MCF 10A (cell line): Measurements from ENCODE around the gene HEMGN. TPM values are rescaled to one million over a fixed set of nuclear protein-coding genes. Genes with fewer than 3 reads are reported as not detected.
"Not testable (repeated sequence)": the region's sequence is repeated elsewhere in the genome, so short reads cannot be mapped to it uniquely, and the experiment has no call there.

Experiments
- BruUV-seq: library from RNA; stranded (reverse); fragments of 400-500 nt; replicated peaks from 2 replicates; lab custom pipeline; 2021; lab: Mats Ljungman, UMichigan
- CTCF ChIA-PET: fragments of 300-600 bp; sonication (Branson Sonifier 250); formaldehyde crosslinking; extraction: SDS; loops from one replicate; lab custom pipeline; 2021; ENCODE audit warnings: antibody characterized with exemption, inconsistent platforms; lab: Yijun Ruan, JAX
- POLR2A ChIA-PET: fragments of 300-600, 350-650 bp; sonication (Branson Sonifier 250); formaldehyde crosslinking; extraction: SDS; loops from one replicate; lab custom pipeline; 2020; ENCODE audit warnings: antibody characterized with exemption, inconsistent platforms; lab: Yijun Ruan, JAX
- DNase-seq: peaks from one replicate; pipeline ENCODE4 v3.0.0-alpha.2; 2018; ENCODE audit not compliant: unreplicated experiment
- H3K27ac Mint-ChIP-seq: one replicate; pipeline ENCODE4 v1.8.0; 2022; ENCODE audit warnings: mild to moderate bottlenecking, low read depth, mixed read lengths; ENCODE audit not compliant: unreplicated experiment
- H3K27me3 Mint-ChIP-seq: one replicate; pipeline ENCODE4 v1.8.0; 2022; ENCODE audit warnings: mixed read lengths; ENCODE audit not compliant: insufficient read depth, unreplicated experiment
- H3K36me3 Mint-ChIP-seq: one replicate; pipeline ENCODE4 v1.8.0; 2022; ENCODE audit warnings: mild to moderate bottlenecking, moderate library complexity, mixed read lengths; ENCODE audit not compliant: insufficient read depth, unreplicated experiment
- H3K4me1 Mint-ChIP-seq: one replicate; pipeline ENCODE4 v1.8.0; 2022; ENCODE audit warnings: mixed read lengths; ENCODE audit not compliant: insufficient read depth, unreplicated experiment
- H3K4me3 Mint-ChIP-seq: one replicate; pipeline ENCODE4 v1.8.0; 2022; ENCODE audit warnings: mild to moderate bottlenecking, moderate library complexity, mixed read lengths; ENCODE audit not compliant: unreplicated experiment
- H3K9me3 Mint-ChIP-seq: one replicate; pipeline ENCODE4 v1.8.0; 2022; ENCODE audit warnings: mixed read lengths; ENCODE audit not compliant: unreplicated experiment
- intact Hi-C: fragments of 100-400 bp; cut with micrococcal nuclease; formaldehyde crosslinking; loops from 2 replicates; pipeline ENCODE4 v1.14.1; 2022
- total RNA-seq: library from RNA; stranded (reverse); gene quantifications from 2 replicates; pipeline ENCODE4 v1.2.3, GENCODE V29; 2022
- TF ChIP-seq, protein P1 (sequence below): fragments of 200-600 bp; IDR thresholded peaks from one replicate; pipeline ENCODE4 v1.8.0; 2022; ENCODE audit warnings: antibody characterized with exemption, mild to moderate bottlenecking; ENCODE audit not compliant: unreplicated experiment

Gene HEMGN
- total RNA-seq, 1 experiment from 2014 or later, result not detected

- H3K27me3 Mint-ChIP-seq, result no peaks in the 10 kb centered on the region
- DNase-seq, result no peak
- TF ChIP-seq, protein P1, sequence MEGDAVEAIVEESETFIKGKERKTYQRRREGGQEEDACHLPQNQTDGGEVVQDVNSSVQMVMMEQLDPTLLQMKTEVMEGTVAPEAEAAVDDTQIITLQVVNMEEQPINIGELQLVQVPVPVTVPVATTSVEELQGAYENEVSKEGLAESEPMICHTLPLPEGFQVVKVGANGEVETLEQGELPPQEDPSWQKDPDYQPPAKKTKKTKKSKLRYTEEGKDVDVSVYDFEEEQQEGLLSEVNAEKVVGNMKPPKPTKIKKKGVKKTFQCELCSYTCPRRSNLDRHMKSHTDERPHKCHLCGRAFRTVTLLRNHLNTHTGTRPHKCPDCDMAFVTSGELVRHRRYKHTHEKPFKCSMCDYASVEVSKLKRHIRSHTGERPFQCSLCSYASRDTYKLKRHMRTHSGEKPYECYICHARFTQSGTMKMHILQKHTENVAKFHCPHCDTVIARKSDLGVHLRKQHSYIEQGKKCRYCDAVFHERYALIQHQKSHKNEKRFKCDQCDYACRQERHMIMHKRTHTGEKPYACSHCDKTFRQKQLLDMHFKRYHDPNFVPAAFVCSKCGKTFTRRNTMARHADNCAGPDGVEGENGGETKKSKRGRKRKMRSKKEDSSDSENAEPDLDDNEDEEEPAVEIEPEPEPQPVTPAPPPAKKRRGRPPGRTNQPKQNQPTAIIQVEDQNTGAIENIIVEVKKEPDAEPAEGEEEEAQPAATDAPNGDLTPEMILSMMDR, result no peak
- no peaks in the 10 kb centered on the region for H3K9me3 Mint-ChIP-seq
- POLR2A ChIA-PET, result interaction anchor here (0.6 to 9.5 kb wide), 4 partner anchors 10 to 58 kb away, joined by 3 to 91 read pairs (median 4); partner anchors contain the start of gene TRMO
- no peak overlapping the region for H3K4me3 Mint-ChIP-seq
- CTCF ChIA-PET, result interaction anchor here (0.6 to 1.8 kb wide), 3 partner anchors 9 to 56 kb away, joined by 3 to 9 read pairs (median 5); no protein-coding TSS in a partner anchor
- H3K36me3 Mint-ChIP-seq, result no peaks in the 10 kb centered on the region
- peaks cover 21% of the 10 kb centered on the region for H3K4me1 Mint-ChIP-seq
- no peak overlapping the region for H3K27ac Mint-ChIP-seq
- BruUV-seq, result no TSS peak
- intact Hi-C loops, result no loop called here
Observed at GRCh38 chr9:97979788-97980478, 42.0 kb upstream of the HEMGN start.

DNA sequence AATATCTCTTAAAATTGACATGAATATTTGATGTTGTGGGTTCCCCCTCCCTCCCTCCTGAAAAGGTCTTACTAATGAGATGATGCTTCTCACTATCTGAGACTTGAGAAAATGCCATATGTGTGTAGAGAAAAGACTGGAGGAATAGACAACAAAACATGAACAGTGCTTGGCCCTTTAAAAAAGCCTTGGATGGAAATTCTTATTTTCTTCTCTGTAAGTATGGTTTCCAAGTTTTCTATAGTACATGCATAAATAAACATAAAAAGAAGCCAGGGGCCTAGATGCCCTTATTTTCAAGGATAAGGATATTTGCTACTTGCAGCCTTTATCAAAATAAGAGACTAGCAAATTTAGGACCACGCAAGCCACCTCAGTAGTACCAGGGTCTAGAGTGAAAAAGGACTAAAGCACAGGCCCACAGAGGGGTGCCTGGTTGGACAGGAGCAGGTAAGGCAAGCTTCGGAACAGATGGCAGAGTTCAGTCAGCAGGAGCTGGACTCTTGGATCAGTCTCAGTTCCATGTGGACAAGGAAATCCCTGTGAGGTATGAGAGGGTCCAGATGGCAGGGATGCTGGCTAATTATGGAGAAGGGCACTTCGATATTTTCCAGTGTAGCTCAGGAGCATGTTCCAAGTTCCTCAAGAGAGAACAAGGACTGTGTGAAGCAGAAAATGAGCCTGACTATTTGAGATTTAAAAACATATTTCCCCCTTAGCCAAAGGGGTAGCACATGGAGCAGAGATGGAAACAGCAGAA, 40.6 kb upstream of the HEMGN start:
- no peak for DNase-seq
- Mint-ChIP-seq H3K36me3 (no peaks in the 10 kb centered on the region), H3K4me1 (peaks cover 21% of the 10 kb centered on the region), H3K27me3 (no peaks in the 10 kb centered on the region), H3K27ac (no peak overlapping the region), H3K4me3 (no peak overlapping the region), H3K9me3 (no peaks in the 10 kb centered on the region)
- no TSS peak for BruUV-seq
- CTCF ChIA-PET, result interaction anchor here (1.3 kb wide), 1 partner anchor 55 kb away, joined by 3 read pairs; no protein-coding TSS in a partner anchor
- POLR2A ChIA-PET, result no interaction called here
- TF ChIP-seq, protein P1, result no peak
- intact Hi-C loops, result no loop called here

- DNase-seq, BruUV-seq, POLR2A ChIA-PET, H3K9me3 Mint-ChIP-seq, H3K36me3 Mint-ChIP-seq, H3K27ac Mint-ChIP-seq, H3K4me3 Mint-ChIP-seq, CTCF ChIA-PET, intact Hi-C loops: not testable (repeated sequence)
- H3K27me3 Mint-ChIP-seq, result peaks cover 13% of the 10 kb centered on the region
- H3K4me1 Mint-ChIP-seq, result peaks cover 12% of the 10 kb centered on the region
Observed at GRCh38 chr9:97976633-97977032, 38.7 kb upstream of the HEMGN start.

- DNase-seq, result no peak
- Mint-ChIP-seq H3K4me3 (no peak overlapping the region), H3K27me3 (peaks cover 13% of the 10 kb centered on the region), H3K4me1 (no peaks in the 10 kb centered on the region), H3K9me3 (no peaks in the 10 kb centered on the region), H3K36me3 (no peaks in the 10 kb centered on the region), H3K27ac (no peak overlapping the region)
- ChIA-PET CTCF (interaction anchor here (0.6 to 1.3 kb wide), 2 partner anchors 51 to 59 kb away, joined by 3 read pairs; no protein-coding TSS in a partner anchor), POLR2A (no interaction called here)
- no TSS peak for BruUV-seq
- TF ChIP-seq, protein P1, result no peak
- intact Hi-C loops, result no loop called here
Observed at GRCh38 chr9:97975376-97975775, 37.4 kb upstream of the HEMGN start.
